H1 (cell line): Measurements from ENCODE around the gene DDX31.

Experiments
- CREB1 ChIP-seq: IDR thresholded peaks from 2 replicates; pipeline ENCODE4 v1.6.1; 2012; ENCODE audit warnings: inconsistent platforms
- CTCF ChIP-seq, 3 experiments: IDR thresholded peaks; 1 replicate in 2 of 3; 2 replicates in 1 of 3; pipeline versions ENCODE4 v1.5.1 to v1.6.1; 2011; ENCODE audit warnings: low read length in 3 of 3, mild to moderate bottlenecking in 3 of 3, inconsistent platforms in 2 of 3, low read depth in 1 of 3, moderate library complexity in 1 of 3; ENCODE audit not compliant: insufficient read depth in 1 of 3; ENCODE audit errors: control extremely low read depth in 1 of 3
- GABPA ChIP-seq: IDR thresholded peaks from 2 replicates; pipeline ENCODE4 v1.6.1; 2011; ENCODE audit warnings: mild to moderate bottlenecking, low read length, moderate library complexity, borderline replicate concordance; ENCODE audit not compliant: insufficient read depth
- POLR2A ChIP-seq, 2 experiments: IDR thresholded peaks; 1 replicate in 1 of 2; 2 replicates in 1 of 2; pipeline ENCODE4 v1.6.1; 2011; ENCODE audit warnings: low read depth in 2 of 2, low read length in 2 of 2, mild to moderate bottlenecking in 2 of 2; ENCODE audit errors: control extremely low read depth in 1 of 2
- RNF2 ChIP-seq: fragments of 200-900, 300-1000 bp; sonication (generic); IDR thresholded peaks from 2 replicates; pipeline ENCODE4 v1.7.1; 2016; ENCODE audit warnings: borderline replicate concordance, low read depth, mild to moderate bottlenecking, antibody characterized with exemption, low read length; ENCODE audit not compliant: poor library complexity, severe bottlenecking; ENCODE audit errors: missing control alignments
- SIX5 ChIP-seq: IDR thresholded peaks from 2 replicates; pipeline ENCODE4 v1.6.1; 2011; ENCODE audit warnings: mild to moderate bottlenecking, low read depth, low read length
- TBP ChIP-seq: IDR thresholded peaks from 2 replicates; pipeline ENCODE4 v1.6.1; 2011; ENCODE audit warnings: low read depth, low read length, improper control_type of control experiment
- YY1 ChIP-seq: IDR thresholded peaks from 2 replicates; pipeline ENCODE4 v1.6.1; 2011; ENCODE audit warnings: low read depth, mild to moderate bottlenecking, low read length
- TF ChIP-seq, protein P1 (sequence below): fragments of 300-600 bp; sonication (generic); IDR thresholded peaks from 2 replicates; pipeline ENCODE4 v1.7.1; 2012; ENCODE audit warnings: low read length, moderate library complexity, mild to moderate bottlenecking, inconsistent platforms; ENCODE audit not compliant: insufficient replicate concordance
- TF ChIP-seq, protein P2 (sequence below): IDR thresholded peaks from 2 replicates; pipeline ENCODE4 v1.6.1; 2012; ENCODE audit warnings: inconsistent platforms

DNA sequence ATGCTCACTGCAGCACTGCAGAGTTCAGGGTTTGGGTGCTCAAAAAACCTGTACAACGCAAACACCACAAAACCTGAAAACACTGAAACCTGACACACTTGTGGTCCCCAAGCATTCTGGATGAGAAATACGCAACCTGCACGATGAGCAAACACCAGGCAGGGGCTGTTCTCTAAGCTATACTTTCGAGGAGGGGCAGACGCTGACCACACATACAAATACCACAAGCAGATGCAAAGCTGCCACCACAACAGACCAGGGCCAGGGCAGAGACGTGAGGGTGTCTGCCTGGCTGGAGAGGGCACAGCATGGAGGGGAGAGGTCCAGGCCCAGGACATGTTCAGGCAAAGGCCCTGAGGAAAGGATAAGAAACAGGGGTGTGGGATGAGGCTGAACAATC lies 64.4 kb downstream of the DDX31 start:
- TF ChIP-seq CTCF (IDR thresholded peaks at IDR 0.05; ENCODE audit: control extremely low read depth in 1 of 3, insufficient read depth in 1 of 3, low read depth in 1 of 3, low read length in 3 of 3) (no peak), POLR2A (IDR thresholded peaks at IDR 0.05; ENCODE audit: control extremely low read depth in 1 of 2, low read depth in 2 of 2, low read length in 2 of 2) (no peak), YY1 (no peak), SIX5 (no peak), RNF2 (no peak), GABPA (no peak), CREB1 (no peak), TBP (no peak)
- TF ChIP-seq, protein P1, sequence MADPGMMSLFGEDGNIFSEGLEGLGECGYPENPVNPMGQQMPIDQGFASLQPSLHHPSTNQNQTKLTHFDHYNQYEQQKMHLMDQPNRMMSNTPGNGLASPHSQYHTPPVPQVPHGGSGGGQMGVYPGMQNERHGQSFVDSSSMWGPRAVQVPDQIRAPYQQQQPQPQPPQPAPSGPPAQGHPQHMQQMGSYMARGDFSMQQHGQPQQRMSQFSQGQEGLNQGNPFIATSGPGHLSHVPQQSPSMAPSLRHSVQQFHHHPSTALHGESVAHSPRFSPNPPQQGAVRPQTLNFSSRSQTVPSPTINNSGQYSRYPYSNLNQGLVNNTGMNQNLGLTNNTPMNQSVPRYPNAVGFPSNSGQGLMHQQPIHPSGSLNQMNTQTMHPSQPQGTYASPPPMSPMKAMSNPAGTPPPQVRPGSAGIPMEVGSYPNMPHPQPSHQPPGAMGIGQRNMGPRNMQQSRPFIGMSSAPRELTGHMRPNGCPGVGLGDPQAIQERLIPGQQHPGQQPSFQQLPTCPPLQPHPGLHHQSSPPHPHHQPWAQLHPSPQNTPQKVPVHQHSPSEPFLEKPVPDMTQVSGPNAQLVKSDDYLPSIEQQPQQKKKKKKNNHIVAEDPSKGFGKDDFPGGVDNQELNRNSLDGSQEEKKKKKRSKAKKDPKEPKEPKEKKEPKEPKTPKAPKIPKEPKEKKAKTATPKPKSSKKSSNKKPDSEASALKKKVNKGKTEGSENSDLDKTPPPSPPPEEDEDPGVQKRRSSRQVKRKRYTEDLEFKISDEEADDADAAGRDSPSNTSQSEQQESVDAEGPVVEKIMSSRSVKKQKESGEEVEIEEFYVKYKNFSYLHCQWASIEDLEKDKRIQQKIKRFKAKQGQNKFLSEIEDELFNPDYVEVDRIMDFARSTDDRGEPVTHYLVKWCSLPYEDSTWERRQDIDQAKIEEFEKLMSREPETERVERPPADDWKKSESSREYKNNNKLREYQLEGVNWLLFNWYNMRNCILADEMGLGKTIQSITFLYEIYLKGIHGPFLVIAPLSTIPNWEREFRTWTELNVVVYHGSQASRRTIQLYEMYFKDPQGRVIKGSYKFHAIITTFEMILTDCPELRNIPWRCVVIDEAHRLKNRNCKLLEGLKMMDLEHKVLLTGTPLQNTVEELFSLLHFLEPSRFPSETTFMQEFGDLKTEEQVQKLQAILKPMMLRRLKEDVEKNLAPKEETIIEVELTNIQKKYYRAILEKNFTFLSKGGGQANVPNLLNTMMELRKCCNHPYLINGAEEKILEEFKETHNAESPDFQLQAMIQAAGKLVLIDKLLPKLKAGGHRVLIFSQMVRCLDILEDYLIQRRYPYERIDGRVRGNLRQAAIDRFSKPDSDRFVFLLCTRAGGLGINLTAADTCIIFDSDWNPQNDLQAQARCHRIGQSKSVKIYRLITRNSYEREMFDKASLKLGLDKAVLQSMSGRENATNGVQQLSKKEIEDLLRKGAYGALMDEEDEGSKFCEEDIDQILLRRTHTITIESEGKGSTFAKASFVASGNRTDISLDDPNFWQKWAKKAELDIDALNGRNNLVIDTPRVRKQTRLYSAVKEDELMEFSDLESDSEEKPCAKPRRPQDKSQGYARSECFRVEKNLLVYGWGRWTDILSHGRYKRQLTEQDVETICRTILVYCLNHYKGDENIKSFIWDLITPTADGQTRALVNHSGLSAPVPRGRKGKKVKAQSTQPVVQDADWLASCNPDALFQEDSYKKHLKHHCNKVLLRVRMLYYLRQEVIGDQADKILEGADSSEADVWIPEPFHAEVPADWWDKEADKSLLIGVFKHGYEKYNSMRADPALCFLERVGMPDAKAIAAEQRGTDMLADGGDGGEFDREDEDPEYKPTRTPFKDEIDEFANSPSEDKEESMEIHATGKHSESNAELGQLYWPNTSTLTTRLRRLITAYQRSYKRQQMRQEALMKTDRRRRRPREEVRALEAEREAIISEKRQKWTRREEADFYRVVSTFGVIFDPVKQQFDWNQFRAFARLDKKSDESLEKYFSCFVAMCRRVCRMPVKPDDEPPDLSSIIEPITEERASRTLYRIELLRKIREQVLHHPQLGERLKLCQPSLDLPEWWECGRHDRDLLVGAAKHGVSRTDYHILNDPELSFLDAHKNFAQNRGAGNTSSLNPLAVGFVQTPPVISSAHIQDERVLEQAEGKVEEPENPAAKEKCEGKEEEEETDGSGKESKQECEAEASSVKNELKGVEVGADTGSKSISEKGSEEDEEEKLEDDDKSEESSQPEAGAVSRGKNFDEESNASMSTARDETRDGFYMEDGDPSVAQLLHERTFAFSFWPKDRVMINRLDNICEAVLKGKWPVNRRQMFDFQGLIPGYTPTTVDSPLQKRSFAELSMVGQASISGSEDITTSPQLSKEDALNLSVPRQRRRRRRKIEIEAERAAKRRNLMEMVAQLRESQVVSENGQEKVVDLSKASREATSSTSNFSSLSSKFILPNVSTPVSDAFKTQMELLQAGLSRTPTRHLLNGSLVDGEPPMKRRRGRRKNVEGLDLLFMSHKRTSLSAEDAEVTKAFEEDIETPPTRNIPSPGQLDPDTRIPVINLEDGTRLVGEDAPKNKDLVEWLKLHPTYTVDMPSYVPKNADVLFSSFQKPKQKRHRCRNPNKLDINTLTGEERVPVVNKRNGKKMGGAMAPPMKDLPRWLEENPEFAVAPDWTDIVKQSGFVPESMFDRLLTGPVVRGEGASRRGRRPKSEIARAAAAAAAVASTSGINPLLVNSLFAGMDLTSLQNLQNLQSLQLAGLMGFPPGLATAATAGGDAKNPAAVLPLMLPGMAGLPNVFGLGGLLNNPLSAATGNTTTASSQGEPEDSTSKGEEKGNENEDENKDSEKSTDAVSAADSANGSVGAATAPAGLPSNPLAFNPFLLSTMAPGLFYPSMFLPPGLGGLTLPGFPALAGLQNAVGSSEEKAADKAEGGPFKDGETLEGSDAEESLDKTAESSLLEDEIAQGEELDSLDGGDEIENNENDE = no peak
- TF ChIP-seq, protein P2, sequence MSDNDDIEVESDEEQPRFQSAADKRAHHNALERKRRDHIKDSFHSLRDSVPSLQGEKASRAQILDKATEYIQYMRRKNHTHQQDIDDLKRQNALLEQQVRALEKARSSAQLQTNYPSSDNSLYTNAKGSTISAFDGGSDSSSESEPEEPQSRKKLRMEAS = no peak
